HG03520 (cell line): ENCODE results near the gene RXRA.

Source experiments
- ATAC-seq: cut with Tn5 transposase; IDR thresholded peaks from one replicate; pipeline ENCODE4 v1.9.1; 2021; ENCODE audit warnings: mild to moderate bottlenecking, moderate library complexity; ENCODE audit not compliant: unreplicated experiment

The RXRA gene

DNA sequence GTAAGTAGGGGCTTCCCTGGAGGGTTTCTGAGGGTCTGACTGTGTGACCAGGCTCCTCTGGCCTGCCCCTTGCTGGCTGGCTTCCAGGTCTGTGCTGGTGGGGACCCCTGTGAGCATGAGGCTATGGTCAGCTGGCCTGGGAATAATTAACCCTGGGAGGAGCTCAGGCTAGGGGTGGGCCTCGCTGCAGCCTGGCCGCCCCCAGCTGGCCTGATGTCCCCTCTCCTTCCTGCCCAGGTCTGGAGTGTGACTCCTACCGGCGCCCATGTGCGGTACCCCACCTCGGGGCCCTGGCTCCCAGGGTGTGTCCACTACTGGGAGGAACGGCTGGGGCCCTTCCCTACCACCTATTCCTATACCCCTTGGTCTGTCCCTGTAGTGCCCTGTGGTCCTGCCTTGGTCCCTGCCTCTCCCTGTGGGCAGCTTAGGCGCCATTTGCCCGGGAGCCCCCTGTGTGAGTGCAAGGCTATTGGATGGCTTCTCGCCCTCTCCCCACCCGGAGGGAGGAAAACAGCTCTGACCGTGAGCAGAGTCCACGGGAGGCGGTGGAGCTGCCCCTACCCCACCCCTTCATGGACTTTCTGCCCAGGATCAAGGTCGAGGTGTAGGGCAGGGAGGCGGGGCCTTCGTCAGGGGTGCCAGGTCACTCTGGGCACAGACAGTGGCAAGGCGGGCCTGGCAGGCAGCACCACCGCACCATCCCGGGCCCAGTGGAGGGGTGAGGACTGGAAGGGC, 9.4 kb downstream of the RXRA start:
- no peak for ATAC-seq

DNA sequence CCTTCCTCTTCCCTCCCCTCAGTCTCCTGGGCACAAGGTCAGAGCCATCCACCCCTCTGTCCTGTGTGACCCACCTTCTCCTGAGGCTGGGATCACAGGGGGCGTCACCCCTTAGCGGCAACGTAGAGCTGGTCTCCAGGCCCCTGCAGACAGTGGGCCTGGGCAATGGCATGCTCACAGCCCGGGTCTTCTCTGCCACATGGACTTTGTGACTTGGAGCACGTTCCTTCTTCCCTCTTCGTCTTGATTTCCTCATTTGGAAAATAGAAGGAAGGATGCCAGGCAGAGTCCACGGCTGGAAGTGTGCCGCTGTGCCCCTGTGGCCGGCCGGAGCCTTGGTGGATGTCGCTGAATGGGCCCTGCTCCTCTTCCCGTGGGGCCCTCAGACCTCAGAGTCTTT, 10.0 kb downstream of the RXRA start:
- no peak for ATAC-seq

DNA sequence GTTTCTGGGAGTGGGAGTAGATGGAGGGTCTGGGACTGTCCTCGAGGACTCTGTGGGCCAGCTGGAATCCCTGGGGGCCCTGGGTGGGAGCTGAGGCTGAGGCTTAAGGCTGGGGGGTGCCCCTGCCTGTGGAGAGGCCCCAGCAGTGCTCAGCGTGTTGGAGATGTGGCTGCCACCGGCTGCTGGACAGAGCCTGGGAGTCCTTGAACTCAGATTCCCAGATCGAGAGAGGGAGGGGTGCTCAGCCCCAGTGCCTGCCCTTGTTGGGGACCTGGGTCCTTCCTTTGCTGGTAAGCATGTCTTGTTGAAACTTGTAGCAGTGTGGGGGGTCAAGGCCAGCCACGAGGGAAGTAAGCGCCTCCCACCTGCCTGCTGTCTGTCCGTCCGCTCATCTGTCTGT, 10.7 kb downstream of the RXRA start:
- no peak for ATAC-seq

DNA sequence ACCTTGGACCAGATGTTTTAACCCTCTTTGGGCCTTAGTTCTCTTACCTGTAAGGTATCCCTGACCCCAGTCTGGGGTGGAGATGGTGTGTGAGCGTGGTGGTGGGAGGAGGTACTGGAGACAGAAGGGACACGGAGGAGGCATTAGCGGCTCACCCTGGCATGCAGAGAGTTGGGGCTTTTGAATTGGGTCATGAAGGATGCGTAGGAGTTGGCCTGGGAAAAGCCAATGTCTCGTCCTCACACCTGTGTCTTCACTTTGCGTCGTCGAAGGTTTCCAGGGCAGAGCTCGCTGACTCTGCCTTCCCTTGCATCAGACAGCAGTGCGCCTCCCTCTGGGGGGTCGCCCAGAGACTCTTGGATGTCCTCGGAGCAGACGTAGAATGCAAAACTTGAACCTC, 11.2 kb downstream of the RXRA start:
- no peak for ATAC-seq

DNA sequence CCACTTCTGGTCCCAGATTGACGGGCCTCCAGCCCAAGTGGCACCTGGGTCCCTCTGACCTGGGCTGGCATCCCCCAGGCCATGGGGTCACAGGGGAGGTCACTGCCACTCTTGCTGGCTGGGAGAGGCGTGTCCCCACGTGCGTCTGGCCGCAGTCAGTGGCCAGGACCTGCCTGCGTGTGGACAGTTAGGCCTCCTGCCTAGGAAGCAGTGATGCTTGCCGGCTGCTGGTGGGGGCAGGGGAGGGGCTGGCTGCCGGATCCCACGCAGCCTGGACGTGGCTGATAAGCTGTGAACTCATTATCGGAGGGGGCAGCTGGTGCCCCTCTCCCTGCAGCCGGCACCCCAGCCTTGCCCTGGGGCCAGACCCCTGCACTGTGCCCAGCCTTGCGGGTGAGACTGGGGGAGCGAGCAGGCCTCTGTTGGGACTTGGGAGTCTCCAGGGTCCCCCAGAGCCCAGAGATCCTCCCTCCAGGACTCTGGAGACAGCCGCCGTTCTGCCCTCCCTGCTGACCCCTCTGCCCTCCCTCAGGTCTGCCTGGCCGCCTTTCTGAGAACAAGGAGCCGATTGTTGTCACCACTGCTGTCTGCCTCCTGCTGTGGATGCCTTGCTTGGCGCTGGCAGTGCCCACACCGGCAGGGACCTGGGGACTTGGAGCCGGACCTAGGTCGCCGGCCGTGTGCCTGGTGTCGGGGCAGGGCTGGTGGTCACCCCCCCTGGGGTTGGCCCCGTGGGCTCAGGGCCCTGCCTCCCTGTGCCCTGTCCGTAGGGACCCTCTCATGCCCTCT, 12.3 kb downstream of the RXRA start:
- ATAC-seq = no peak

DNA sequence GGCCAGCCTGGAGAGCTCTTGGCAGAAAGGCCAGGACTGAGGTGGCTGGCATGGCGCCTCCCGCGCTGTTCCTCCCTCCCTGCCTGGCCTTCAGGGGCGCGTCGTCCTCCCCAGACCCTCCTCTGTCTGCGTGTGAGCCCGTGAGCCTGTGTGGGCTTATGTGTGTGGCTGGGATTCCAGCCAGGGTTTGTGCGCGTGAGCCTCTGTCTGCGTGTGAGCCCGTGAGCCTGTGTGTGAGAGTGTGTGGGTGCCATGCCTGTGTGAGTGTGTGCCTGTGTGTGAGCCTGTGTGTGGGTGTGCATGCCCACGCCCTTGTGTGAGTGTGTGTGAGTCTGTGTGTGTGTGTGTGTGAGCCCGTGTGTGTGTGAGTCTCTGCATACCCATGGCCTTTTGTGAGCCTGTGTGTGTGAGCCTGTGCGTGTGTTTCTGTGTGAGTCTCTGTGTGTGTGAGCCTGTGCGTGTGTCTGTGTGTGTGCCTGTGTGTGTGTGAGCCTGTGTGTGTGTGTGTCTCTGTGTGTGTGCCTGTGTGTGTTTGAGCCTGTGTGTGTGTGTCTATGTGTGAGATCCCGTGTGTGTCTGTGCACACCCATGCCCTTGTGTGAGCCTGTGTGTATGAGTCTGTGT, 13.0 kb downstream of the RXRA start:
- ATAC-seq = no peak

DNA sequence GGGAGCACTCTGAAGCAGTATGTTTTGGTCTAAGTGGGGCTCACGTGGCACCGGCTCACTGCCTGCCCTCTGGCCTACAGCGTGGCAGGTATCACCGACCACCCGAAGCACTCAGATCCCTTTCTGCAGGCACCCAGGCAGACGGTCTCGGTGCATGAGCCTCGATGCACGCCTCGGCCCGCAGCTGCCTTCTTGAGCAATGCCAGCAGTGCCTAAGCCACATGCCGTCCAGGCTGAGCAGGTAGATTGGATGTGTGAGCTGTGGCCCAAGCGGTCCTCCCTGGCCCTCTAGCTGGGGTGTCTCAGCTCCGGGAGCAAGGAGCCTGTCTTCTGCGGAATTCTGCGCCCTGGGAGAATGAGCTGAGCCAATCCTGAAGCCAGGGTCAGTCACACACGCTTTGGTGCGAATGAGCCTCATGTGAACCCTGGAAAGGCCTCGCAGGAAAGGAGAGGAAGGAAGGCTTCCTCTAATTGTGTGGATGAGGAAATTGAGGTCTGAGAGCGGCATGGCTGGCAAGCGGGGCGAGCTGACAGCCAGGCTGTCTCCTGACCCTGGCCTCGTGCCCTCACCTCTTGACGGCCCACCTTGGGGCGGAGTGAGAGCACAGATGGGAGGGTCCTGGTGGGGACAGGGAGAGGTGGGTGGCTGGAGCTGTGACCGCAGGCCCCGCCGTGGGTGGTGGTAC, 14.4 kb downstream of the RXRA start:
- ATAC-seq = no peak

DNA sequence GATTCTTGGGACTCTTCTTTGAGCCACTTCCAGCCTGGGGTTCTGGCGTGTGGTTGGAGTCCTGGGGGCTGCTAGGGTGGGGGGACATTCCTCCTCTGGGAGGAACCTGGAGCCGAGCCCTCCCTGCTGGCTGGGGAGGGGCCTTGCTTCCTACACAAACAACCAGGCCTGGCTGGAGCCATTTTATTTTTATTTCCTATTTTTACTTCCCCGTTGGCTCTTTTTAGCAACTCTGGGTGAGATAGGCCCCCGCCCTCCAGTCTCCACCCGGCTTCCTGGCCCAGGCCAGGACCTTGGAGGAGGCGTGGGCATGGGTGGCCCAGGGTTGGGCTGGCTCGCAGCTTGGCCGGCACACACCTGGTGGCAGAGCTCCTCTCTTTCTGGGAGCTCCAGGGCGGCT, 15.1 kb downstream of the RXRA start:
- ATAC-seq = no peak

DNA sequence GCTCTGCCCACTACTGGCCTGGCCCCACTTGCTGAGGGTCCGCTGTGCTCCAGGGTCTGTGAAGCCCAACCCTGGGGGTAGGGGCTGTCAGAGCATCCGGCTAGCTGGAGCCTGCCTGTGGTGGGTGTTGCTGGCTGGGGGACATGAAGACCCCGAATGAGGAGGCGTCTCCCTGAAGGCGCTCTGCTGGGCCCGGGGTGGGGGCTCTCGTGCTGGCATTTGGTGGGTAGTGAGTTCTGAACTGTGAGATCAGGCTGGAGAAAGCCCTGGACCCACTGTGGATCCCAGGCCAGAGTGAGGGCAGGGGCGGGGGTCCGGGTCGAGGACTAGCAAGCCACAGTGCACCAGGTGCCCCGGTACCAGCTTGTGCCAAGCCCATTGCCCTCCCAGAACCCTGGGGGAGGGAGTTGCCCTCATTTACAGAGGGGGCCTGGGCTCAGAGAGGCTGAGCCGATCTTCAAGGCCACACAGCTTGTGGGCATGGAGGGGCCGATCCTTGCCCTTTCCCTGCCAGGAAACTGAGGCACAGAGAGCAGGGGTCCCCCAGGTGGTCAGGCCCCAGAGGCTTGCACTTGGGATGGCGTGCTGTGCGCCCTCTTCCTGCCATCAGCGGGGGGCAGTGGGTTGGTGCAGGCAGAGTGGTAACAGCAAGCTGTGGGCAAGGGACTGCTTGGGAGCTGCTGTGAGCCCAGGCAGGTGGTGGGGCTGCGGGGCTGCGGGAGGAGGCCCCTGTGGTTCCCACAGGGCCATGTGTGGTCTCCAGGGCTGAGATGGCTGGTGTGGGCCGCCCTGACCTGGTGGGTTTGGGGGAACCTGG, 15.9 kb downstream of the RXRA start:
- no peak for ATAC-seq

DNA sequence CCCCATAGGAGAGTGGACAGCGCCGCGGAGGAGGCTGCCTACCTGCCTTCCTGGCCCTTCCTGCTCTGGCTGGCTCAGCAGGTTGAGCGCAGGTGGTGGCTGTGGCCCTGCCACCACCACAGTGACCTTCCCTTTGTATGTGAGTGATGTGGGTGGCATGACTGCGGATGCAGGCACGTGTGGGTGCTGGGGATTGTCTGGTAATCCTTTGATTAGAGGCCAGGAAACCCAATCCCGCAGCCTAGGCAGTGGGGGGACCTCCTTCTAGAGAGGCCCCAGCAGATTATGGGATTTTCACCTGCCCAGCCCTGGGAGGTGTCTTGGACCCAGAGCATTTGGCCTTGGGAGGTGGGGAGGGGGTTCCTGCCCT, 16.5 kb downstream of the RXRA start:
- no peak for ATAC-seq

DNA sequence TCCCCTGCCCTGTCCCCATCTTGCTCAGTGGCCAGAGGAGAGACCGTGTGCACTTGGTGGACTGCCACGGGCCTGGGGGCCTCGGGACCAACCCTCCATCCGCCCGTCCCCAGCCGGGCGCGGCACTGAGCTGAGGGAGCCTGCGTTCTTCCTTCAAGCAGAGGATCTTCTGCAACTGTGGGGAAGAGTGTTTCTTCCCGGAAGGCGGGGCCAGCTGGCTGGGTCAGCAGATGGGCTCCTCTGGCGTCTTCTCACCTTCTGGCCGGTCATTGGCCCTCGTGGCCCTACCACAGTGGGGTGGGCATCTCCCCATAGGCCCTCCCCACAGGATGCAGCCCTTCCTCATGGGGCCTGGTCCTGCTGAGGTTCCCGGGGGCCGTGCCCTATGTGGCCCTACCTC, 17.4 kb downstream of the RXRA start:
- no peak for ATAC-seq

DNA sequence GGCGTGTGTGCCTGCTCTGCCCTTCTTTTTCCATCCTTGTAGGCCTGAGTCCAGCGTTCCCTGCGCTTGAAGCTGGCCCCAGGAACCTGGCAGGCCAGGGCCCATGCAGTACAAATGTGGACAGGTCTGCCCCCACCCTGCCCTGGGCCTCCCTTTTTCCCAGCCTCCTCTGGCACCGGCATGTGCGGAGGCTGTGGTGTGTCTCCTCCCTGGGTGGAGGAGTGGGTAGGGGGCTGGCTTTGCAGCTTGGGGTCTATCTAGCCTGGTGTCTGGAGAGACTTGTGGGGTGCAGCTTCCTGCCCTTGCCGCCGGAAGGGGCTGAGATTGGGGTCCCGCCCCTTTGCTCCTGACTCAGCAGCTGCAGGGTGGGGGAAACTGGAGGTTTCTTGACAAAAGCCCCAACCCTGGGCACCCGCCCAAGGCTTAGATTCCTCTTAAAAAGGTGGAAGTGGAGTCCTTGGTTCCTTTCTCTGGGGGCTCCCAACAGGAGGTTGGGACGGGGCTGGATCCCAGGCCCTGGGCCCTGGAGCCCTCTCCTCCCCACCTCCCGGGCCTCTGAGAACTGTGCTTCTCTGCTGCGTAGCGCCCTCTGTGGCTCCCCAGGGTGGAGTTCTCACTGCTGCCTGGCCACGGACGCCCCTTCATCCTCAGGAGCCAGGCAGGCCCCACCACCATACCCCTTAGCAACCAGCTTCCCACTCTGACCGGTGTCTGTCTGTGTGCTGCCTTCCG, 18.0 kb downstream of the RXRA start:
- no peak for ATAC-seq

DNA sequence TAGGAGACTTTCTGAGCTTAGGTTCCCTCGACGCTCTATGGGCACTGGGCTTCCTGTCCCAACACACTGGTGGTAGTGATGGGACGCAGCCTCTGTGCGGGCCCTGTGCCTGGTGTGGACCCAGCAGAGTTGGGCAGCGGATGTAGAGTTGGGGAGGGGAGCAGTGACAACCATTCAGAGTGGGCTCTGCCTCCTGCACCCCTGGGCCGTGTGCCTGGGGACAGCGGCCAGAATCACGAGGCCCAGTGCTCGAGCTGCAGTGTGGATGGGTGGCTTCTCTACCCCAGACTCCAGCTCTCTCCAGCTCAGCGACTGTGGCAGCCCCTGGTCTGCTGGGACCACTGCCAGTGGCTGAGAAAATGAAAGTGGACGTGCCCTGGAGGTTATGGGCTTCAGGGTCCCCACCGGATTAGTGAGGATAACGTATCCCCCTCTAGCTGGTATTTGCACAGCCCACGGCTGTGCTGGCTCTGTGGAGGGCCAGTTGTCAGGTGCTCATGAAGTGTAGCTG, 18.6 kb downstream of the RXRA start:
- no peak for ATAC-seq

DNA sequence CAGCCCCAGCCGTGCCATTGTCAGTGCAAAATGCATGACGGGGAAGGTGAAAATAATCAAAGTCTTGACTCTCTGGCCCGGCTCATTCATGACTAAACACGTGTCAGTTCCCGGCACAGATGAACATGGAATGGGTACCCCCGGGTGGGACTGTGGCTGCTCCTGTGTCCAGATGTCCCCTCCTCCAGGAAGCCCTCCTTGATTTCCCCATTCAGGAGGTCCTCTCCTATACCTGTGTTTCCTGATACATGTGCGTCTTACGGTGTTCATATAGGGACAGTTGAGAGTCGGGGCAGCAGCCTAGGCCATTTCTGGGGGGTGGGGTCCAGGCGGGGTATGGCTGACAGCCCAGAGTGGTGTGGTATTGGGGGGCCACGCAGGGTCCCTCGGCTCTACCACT, 19.5 kb downstream of the RXRA start:
- no peak for ATAC-seq

DNA sequence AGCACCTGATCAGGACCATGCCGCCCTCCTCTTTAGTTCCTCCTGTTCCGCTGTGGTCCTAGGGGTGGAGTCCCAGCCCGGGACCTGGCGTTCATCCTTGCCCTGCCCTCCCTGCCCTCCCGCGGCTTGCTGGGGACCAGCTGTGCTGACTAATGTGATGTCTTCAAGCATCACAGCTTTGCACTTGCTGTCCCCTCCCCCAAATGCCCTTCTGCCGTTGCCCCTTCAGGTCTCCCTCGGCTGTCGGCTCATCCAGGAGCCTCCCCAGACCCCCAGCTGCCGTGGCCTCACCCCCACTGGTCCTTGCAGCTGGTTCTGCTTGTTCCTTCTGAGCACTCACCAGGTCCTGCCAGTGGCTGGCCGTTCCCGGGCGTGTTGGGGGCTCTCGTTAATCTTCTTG, 19.9 kb downstream of the RXRA start:
- ATAC-seq = no peak

DNA sequence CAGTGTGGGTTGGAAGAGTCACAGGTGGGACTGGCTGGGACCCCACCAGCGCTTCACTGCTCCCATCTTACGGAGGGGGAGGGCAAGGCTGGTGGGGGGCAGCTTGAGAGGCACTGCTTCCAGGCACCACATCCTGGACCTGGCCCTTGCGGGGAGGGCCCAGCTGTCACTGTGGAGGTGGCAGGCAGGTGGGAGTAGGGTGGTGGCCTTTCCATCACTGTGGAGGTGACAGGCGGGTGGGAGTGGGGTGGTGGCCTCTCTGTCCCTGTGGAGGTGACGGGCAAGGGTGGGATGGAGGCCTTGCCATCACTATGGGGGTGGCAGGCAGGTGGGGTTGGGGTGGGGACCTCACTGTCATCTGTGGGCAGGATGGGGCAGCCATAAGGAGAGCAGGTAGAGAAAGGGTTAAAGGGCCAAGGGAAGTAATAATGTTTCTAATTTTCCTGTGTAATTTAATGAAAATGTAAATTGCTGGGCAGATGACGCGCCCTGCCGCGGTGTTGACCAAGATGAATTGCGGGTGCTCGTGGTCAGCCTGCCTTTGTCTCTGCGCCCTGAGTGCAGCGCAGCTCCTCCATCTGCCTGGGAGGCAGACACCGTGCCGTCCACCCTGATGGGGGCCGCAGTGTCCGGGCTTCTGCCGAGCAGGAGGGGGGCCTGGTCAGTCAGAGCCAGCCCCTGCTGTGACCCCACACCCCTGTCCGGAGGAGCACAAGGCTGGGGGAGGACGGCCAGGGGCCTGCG, 20.8 kb downstream of the RXRA start:
- no peak for ATAC-seq

DNA sequence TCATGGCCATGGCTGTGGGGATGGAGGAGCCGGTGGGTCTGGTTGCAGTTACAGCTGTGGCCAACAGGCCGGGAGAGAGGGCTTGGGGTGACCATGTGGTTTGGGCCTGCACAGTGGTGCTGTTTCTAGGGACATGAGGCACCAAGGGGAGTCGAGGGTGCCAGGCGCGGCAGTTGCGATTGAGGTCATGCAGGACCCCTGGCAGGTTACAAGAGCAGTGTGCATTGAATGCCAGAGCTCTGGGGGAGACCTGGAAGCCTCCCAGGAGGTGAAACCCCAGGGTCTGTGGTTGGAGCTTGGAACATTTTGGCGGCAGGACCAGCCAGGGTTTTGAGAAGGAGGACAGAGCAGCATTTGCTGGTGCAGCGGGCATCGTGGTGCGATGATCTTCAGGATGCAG, 21.7 kb downstream of the RXRA start:
- ATAC-seq = no peak

DNA sequence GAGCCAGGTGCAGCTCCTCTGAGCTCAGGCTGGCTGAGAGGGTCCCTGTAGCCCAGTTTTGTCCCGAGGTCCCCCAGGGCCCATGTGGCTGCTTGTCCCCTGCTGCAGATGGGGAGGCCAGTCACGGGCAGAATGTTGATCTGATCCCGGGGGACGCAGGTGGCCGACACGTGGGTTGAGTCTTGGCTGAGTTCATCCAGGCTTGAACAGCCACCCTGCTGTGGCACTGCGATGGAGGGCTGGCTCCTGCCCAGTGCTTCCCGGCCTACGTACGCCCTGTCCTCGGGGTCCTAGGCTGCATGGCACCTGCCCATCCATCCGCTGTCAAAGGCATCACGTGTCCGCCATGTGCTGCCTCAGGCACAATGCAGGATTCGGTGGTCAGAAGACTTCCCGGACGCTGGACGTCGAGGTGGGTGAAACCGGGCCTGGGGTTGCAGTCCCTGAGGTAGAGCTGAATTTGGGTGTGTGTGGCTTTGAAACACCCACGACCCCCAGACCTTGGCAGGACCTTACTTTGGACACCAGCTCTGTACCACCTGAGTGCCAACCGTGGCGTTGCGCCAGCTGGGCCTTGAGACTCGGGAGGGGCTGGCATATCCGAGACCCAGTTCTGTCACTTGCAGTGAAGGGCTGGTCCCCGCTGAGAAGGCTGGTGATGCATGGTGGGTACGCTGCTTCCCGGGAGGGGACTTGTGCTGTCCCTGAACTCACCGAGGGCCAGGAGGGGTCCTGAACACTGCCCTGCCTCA, 22.3 kb downstream of the RXRA start:
- ATAC-seq = no peak
